AG09319 (cell line): ENCODE measurements around the gene GZMM.

Experiments
- DNase-seq: peaks from one replicate; pipeline ENCODE4 v3.0.0-alpha.2; 2010; ENCODE audit warnings: low read depth; ENCODE audit errors: extremely low read depth
- TF ChIP-seq, protein P1 (sequence below): IDR thresholded peaks from 2 replicates; pipeline ENCODE4 v1.5.1; 2011; ENCODE audit warnings: low read depth, mild to moderate bottlenecking, inconsistent platforms, low read length, moderate library complexity

Gene GZMM

DNA sequence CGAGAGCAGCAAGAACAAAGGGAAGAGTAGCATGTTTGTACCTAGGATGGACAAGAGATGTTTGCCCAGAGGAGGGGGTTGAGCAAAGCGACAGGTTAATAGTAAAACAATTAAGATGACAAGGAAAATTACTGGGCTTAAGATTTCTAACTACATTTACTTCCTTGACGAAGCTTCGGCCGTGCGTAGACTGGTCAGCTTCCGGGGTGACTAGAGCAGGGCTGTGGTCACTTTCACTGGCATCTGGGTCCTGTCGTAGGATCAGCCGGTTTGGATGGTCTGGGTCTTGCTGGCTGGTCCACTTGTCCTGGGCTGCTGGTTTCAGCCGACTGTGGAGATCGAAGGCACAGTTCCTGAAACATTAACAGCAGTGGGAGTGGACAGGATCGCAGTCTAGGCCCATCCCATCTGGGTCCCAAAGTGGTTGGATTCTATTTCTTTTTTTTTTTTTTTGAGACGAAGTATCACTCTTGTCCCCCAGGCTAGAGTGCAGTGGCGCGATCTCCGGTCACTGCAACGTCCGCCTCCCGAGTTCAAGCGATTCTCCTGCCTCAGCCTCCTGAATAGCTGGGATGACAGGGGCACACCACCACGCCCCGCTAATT lies 23.5 kb downstream of the GZMM start:
- TF ChIP-seq, protein P1, sequence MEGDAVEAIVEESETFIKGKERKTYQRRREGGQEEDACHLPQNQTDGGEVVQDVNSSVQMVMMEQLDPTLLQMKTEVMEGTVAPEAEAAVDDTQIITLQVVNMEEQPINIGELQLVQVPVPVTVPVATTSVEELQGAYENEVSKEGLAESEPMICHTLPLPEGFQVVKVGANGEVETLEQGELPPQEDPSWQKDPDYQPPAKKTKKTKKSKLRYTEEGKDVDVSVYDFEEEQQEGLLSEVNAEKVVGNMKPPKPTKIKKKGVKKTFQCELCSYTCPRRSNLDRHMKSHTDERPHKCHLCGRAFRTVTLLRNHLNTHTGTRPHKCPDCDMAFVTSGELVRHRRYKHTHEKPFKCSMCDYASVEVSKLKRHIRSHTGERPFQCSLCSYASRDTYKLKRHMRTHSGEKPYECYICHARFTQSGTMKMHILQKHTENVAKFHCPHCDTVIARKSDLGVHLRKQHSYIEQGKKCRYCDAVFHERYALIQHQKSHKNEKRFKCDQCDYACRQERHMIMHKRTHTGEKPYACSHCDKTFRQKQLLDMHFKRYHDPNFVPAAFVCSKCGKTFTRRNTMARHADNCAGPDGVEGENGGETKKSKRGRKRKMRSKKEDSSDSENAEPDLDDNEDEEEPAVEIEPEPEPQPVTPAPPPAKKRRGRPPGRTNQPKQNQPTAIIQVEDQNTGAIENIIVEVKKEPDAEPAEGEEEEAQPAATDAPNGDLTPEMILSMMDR = no peak
- no peak for DNase-seq

DNA sequence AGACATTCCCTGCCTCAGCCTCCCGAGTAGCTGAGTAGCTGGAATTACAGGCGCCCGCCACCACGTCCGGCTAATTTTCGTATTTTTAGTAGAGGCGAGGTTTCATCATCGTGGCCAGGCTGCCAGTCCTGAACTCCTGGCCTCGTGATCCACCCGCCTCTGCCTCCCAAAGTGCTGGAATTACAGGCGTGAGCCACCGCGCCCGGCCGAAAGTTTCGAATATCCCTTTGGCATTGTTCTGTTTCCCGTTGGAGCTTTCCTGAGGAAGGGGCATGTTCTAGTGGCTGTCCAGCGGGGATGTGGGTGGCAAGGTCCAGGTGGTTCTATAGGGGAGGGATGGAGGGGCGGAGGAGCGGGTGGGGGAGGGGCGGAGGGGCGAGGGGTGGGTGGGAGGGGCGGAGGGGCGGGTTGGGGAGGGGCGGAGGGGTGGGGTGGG lies 26.4 kb downstream of the GZMM start:
- no peak for DNase-seq
- TF ChIP-seq, protein P1 = no peak

DNA sequence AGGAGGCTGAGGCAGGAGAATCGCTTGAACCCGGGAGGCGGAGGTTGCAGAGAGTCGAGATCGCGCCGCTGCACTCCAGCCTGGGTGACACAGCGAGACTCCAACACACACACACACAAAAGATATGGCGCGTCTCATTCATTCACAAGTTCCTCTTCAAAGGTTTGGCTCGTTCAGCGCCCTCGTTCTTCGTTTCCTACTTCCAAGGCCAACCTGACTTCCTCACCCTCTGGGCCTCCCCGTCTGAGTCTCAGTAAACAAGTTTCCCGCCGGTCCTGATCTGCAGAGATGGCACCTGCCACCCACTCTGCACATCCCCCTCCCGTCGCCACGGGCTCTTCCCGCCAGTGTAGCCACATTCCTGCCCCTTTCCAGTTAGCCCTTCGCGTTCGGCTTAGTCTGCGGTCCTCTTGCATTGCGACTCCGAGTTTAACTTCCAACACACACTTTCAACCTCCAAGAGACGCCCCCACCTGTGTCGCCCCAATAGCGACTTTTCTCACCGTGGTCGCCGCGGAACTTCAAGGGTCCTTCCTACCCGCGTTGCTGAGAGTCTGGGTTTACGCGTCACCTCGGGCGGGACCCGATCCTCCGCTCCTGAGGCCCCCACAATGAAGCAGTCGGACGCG lies 27.2 kb downstream of the GZMM start:
- no peak for DNase-seq
- TF ChIP-seq, protein P1 = no peak

DNA sequence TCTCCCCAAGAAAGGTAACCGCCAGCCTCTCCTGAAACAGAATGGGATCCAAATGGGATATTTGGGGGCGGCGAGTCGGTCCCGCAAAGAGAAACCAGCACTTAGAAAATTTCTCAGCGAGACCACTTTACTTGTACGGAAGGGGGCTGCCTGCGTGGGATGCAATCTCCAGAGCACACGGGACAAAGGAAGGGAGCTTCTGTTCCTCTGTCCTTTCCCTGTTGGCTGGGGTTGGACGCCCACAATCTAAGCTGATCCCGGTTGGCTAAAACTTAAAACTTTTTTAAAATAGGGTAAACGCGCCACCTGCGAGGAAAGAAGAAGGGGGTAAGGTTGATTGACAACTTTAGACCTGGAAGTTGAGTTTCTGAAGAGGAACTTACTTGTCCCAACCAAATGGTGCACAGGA lies 27.7 kb downstream of the GZMM start:
- TF ChIP-seq, protein P1 = no peak
- DNase-seq = no peak

DNA sequence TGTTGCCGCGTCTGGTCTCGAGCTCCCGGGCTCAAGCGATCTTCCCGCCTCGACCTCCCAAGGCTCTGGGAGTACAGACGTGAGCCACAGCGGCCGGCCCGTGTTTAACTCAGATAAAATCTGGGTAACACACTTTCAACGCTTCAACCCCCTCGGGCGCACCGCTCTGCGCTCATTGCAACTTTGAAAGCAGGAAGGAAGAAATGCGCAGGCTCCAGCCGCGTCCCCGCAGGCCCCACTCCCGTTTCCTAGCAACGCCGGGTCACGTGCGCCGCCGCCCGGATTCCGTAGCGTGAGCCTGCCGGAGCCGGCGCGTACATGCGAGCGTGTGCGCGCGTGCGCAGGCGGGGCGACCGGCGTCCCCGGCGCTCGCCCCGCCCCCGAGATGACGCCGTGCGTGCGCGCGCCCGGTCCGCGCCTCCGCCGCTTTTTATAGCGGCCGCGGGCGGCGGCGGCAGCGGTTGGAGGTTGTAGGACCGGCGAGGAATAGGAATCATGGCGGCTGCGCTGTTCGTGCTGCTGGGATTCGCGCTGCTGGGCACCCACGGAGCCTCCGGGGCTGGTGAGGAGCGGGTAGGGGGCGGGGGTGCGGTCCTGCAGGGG lies 28.4 kb downstream of the GZMM start, which contains the start of gene BSG:
Gene BSG (plus strand): TSS at position 457 of the 603 bp plus-strand sequence. CDS start 39 bp downstream, at position 496.
- TF ChIP-seq, protein P1 = no peak
- DNase-seq = peak; percentile 93

DNA sequence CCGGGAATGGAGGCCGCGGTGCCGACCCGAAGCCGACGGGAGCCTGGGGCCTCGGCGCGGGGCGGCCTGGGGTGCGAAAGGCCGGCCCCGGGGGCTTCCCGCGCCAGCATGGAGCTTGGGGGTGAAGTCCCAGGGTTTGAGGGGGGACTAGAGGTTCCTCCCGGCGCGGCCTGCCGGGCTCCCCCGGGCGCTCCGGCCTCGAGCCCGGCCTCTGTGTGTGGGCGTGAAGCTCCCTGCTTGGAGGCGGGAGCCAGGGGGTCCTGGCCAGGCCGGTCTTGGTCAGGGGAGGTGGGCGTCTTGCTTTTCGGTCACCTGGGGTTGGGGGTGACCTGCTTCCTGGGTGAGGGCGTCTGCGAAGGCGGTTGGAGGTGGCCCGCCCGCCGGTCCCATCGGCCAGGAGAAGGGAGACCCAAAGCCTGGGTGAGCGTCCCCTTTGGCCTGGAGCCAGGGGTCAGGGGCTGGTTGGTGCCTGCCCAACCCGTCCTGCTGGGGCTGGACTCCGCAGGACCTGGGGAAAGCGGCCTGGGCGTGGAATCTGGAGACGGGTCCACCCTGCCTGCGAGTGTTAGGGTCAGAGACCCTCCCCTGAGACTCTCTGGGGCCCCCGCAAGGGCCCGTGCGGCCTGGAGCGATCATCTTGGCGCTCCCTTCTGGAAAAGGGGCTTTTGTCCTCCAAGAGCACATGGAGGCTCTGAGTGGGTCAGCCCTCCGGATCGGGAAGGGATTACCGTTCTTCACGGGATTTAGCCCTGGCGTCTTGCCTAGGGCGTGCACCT lies 29.1 kb downstream of the GZMM start:
- TF ChIP-seq, protein P1 = no peak
- no peak for DNase-seq

DNA sequence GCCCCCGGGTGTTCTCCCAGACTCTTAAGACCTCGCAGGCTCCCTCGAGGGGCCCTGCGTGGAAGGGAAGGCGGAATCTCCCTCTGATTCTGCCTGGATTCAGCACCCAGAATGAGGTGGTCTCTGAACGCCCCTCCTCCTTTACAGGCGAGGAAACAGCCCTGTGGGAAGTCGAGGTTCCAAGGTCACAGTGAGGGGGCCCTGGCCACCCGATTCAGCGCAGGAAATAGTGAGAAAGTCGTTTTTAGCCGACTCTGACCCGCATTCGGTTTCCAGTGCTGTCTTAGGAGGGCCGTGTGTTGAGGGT lies 29.6 kb downstream of the GZMM start:
- TF ChIP-seq, protein P1 = no peak
- DNase-seq = no peak
